ENCODE results near the gene ARHGAP23. TPM values are rescaled to one million over a fixed set of nuclear protein-coding genes. Genes with fewer than 3 reads are reported as not detected.

ARHGAP23 gene
- total and polyA plus RNA-seq, 10 of the 15 experiments (the other 5 are each of a cell fraction or from before 2014, with no cell fraction given), result 0.23 to 5.8 (median 2.1) TPM

DNA sequence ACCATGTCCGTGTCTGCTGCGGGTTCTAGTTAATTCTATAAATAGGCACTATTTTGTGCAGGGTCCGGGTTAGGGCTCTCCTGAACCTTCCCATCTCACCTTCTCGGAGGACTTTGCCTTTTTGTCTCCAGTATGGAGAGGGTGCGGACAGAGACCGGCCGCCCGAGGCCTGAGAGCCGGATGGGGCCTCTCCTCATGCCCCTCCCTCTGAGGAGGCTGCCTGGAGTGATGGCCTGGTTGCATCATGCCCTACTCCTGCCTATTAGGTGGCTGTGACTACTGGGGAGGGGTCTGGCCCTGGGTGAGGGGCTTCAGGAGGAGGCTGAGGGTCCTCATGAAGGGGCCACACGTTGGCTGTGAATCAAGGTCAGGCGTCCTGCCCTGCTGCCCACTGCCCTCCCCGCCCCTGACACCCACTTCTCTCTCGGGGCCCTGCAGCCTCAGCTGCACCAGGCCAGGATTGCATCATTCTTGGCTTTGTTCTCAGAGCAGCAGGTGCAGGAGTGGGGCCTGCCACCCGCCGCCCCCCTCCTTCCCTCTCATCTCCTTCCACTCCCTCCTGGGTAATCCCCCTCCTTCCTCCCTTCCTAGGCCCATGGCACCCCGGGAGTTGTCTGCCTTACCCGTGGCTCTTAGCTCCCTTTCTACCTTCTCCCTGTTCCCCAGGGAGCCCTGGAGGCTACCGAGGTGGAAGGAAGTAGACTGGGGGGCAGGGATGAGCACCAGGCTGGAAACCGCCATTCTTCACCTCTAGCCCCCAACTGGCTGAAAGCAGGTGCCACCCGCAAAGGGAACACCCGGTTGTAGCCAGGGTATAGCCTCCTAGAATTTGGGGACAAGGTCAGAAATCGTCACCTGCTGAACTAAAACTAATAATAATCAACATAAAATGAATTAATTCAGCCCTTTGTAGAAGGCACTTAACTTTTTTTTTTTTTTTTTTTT lies 12.7 kb upstream of the ARHGAP23 start (continued):
- TF ChIP-seq MTA2 (IDR thresholded peaks at IDR 0.05; ENCODE audit: low read depth), result 0 out of 2 replicates have a peak, but pooled peaks have one; percentile 10
- TF ChIP-seq, protein P1, sequence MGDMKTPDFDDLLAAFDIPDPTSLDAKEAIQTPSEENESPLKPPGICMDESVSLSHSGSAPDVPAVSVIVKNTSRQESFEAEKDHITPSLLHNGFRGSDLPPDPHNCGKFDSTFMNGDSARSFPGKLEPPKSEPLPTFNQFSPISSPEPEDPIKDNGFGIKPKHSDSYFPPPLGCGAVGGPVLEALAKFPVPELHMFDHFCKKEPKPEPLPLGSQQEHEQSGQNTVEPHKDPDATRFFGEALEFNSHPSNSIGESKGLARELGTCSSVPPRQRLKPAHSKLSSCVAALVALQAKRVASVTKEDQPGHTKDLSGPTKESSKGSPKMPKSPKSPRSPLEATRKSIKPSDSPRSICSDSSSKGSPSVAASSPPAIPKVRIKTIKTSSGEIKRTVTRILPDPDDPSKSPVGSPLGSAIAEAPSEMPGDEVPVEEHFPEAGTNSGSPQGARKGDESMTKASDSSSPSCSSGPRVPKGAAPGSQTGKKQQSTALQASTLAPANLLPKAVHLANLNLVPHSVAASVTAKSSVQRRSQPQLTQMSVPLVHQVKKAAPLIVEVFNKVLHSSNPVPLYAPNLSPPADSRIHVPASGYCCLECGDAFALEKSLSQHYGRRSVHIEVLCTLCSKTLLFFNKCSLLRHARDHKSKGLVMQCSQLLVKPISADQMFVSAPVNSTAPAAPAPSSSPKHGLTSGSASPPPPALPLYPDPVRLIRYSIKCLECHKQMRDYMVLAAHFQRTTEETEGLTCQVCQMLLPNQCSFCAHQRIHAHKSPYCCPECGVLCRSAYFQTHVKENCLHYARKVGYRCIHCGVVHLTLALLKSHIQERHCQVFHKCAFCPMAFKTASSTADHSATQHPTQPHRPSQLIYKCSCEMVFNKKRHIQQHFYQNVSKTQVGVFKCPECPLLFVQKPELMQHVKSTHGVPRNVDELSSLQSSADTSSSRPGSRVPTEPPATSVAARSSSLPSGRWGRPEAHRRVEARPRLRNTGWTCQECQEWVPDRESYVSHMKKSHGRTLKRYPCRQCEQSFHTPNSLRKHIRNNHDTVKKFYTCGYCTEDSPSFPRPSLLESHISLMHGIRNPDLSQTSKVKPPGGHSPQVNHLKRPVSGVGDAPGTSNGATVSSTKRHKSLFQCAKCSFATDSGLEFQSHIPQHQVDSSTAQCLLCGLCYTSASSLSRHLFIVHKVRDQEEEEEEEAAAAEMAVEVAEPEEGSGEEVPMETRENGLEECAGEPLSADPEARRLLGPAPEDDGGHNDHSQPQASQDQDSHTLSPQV (IDR thresholded peaks at IDR 0.05), result no peak
- TF ChIP-seq, protein P2, sequence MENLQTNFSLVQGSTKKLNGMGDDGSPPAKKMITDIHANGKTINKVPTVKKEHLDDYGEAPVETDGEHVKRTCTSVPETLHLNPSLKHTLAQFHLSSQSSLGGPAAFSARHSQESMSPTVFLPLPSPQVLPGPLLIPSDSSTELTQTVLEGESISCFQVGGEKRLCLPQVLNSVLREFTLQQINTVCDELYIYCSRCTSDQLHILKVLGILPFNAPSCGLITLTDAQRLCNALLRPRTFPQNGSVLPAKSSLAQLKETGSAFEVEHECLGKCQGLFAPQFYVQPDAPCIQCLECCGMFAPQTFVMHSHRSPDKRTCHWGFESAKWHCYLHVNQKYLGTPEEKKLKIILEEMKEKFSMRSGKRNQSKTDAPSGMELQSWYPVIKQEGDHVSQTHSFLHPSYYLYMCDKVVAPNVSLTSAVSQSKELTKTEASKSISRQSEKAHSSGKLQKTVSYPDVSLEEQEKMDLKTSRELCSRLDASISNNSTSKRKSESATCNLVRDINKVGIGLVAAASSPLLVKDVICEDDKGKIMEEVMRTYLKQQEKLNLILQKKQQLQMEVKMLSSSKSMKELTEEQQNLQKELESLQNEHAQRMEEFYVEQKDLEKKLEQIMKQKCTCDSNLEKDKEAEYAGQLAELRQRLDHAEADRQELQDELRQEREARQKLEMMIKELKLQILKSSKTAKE (IDR thresholded peaks at IDR 0.05; ENCODE audit: low read depth, poor library complexity, severe bottlenecking), result no peak
- TF ChIP-seq, protein P3, sequence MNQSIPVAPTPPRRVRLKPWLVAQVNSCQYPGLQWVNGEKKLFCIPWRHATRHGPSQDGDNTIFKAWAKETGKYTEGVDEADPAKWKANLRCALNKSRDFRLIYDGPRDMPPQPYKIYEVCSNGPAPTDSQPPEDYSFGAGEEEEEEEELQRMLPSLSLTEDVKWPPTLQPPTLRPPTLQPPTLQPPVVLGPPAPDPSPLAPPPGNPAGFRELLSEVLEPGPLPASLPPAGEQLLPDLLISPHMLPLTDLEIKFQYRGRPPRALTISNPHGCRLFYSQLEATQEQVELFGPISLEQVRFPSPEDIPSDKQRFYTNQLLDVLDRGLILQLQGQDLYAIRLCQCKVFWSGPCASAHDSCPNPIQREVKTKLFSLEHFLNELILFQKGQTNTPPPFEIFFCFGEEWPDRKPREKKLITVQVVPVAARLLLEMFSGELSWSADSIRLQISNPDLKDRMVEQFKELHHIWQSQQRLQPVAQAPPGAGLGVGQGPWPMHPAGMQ (IDR thresholded peaks at IDR 0.05; ENCODE audit: borderline replicate concordance), result no peak
- peak; percentile 52; the same call in 1 of the 2 replicates for TF ChIP-seq ATF7 (IDR thresholded peaks at IDR 0.05; ENCODE audit: low read depth)
- TF ChIP-seq BACH1 (IDR thresholded peaks at IDR 0.05; ENCODE audit: borderline replicate concordance), result 0 out of 2 replicates have a peak, but pooled peaks have one; percentile 8
- TF ChIP-seq TBL1XR1 (IDR thresholded peaks at IDR 0.05; ENCODE audit: low read depth, low read length), result no peak
- TF ChIP-seq NBN (IDR thresholded peaks at IDR 0.05), result no peak
- peak in 1 of 2 experiments; percentile 61; a peak in 1 of 4 replicates for TF ChIP-seq CEBPB (IDR thresholded peaks at IDR 0.05; ENCODE audit: borderline replicate concordance in 1 of 2, low read depth in 2 of 2, low read length in 2 of 2)
- TF ChIP-seq, protein P4, sequence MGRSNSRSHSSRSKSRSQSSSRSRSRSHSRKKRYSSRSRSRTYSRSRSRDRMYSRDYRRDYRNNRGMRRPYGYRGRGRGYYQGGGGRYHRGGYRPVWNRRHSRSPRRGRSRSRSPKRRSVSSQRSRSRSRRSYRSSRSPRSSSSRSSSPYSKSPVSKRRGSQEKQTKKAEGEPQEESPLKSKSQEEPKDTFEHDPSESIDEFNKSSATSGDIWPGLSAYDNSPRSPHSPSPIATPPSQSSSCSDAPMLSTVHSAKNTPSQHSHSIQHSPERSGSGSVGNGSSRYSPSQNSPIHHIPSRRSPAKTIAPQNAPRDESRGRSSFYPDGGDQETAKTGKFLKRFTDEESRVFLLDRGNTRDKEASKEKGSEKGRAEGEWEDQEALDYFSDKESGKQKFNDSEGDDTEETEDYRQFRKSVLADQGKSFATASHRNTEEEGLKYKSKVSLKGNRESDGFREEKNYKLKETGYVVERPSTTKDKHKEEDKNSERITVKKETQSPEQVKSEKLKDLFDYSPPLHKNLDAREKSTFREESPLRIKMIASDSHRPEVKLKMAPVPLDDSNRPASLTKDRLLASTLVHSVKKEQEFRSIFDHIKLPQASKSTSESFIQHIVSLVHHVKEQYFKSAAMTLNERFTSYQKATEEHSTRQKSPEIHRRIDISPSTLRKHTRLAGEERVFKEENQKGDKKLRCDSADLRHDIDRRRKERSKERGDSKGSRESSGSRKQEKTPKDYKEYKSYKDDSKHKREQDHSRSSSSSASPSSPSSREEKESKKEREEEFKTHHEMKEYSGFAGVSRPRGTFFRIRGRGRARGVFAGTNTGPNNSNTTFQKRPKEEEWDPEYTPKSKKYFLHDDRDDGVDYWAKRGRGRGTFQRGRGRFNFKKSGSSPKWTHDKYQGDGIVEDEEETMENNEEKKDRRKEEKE (IDR thresholded peaks at IDR 0.05), result no peak
- TF ChIP-seq, protein P5, sequence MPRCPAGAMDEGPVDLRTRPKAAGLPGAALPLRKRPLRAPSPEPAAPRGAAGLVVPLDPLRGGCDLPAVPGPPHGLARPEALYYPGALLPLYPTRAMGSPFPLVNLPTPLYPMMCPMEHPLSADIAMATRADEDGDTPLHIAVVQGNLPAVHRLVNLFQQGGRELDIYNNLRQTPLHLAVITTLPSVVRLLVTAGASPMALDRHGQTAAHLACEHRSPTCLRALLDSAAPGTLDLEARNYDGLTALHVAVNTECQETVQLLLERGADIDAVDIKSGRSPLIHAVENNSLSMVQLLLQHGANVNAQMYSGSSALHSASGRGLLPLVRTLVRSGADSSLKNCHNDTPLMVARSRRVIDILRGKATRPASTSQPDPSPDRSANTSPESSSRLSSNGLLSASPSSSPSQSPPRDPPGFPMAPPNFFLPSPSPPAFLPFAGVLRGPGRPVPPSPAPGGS (IDR thresholded peaks at IDR 0.05; ENCODE audit: borderline replicate concordance, insufficient read depth, low read depth, low read length, poor library complexity, severe bottlenecking), result no peak
- TF ChIP-seq DPF2 (IDR thresholded peaks at IDR 0.05), result 0 out of 2 replicates have a peak, but pooled peaks have one; percentile 60
- TF ChIP-seq EED (IDR thresholded peaks at IDR 0.05; ENCODE audit: low read depth), result peak; percentile 58; the same call in 1 of the 2 replicates
- peak; percentile 82 for TF ChIP-seq TCF12 (IDR thresholded peaks at IDR 0.05; ENCODE audit: low read depth, low read length)
- TF ChIP-seq POLR2AphosphoS2 (IDR thresholded peaks at IDR 0.05; ENCODE audit: low read depth, low read length), result no peak
- no peak for TF ChIP-seq CHD4 (IDR thresholded peaks at IDR 0.05)
